GM18508 (cell line): ENCODE results near the gene RBM33.

ENCODE experiments used
- ATAC-seq: cut with Tn5 transposase; IDR thresholded peaks from one replicate; pipeline ENCODE4 v1.9.1; 2021; ENCODE audit warnings: moderate number of reproducible peaks; ENCODE audit not compliant: insufficient read depth, unreplicated experiment

The RBM33 gene

GRCh38 chr7:155789001-155789725, 144.7 kb downstream of the RBM33 start:
- no peak for ATAC-seq

GRCh38 chr7:155790666-155791065, 146.2 kb downstream of the RBM33 start:
- ATAC-seq: no peak

GRCh38 chr7:155791214-155791737, 146.8 kb downstream of the RBM33 start:
- ATAC-seq: no peak

- no peak for ATAC-seq
Observed at GRCh38 chr7:155791836-155792235, 147.4 kb downstream of the RBM33 start.

GRCh38 chr7:155792315-155792960, 148.0 kb downstream of the RBM33 start:
- ATAC-seq: no peak

GRCh38 chr7:155792999-155793560, 148.6 kb downstream of the RBM33 start:
- no peak for ATAC-seq

GRCh38 chr7:155793720-155794119, 149.3 kb downstream of the RBM33 start:
- no peak for ATAC-seq

GRCh38 chr7:155794196-155794595, 149.7 kb downstream of the RBM33 start:
- no peak for ATAC-seq

GRCh38 chr7:155795401-155795800, 150.9 kb downstream of the RBM33 start:
- ATAC-seq: no peak

- no peak for ATAC-seq
Observed at GRCh38 chr7:155795951-155796350, 151.5 kb downstream of the RBM33 start.

GRCh38 chr7:155796381-155797261, 152.2 kb downstream of the RBM33 start:
- no peak for ATAC-seq

- no peak for ATAC-seq
Observed at GRCh38 chr7:155797262-155798250, 153.1 kb downstream of the RBM33 start.

GRCh38 chr7:155798673-155799439, 154.4 kb downstream of the RBM33 start:
- ATAC-seq: no peak

GRCh38 chr7:155799514-155799913, 155.1 kb downstream of the RBM33 start:
- ATAC-seq: no peak

GRCh38 chr7:155800301-155800700, 155.8 kb downstream of the RBM33 start:
- ATAC-seq: no peak

- ATAC-seq: no peak
Observed at GRCh38 chr7:155800741-155801267, 156.3 kb downstream of the RBM33 start.

- no peak for ATAC-seq
Observed at GRCh38 chr7:155802291-155802690, 157.8 kb downstream of the RBM33 start.

GRCh38 chr7:155802906-155803417, 158.5 kb downstream of the RBM33 start:
- ATAC-seq: no peak
